ENCODE data around the gene OR1D5. TPM values are rescaled to one million over a fixed set of nuclear protein-coding genes. Genes with fewer than 3 reads are reported as not detected.

OR1D5 gene
- total RNA-seq, 1 donor from 2014 or later: not detected

DNA sequence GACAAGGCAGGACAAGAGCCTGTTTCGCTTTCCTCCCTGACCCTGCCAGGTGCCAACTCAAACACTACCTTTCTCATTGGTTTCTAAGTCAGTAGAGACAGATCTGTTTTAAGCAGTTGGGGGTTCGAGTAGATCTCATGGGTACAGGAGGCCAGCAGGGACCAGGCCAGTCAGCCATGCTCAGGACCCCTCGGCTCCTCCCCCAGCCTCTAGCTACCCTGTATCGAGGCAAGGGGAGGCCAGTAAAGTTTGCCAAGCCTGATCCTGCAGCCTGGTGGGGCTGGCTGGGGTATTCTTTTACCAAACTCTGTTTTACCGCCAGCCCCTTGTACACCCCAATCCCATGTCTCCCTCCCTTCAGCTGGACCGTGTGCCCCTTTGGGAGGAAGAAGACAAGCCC lies 26.6 kb downstream of the OR1D5 start:
- no peak for DNase-seq (ENCODE audit: low read depth)
- H3K27ac ChIP-seq (ENCODE audit: low read depth, low read length): no peak overlapping the region
- H4K20me1 ChIP-seq (ENCODE audit: insufficient read depth, low read length): no peaks in the 10 kb centered on the region
- no peak overlapping the region for H3K4me3 ChIP-seq (ENCODE audit: insufficient read depth, low read depth, low read length)
- H3K27ac Mint-ChIP-seq (ENCODE audit: unreplicated experiment): no peak overlapping the region
- peaks cover 2% of the 10 kb centered on the region for H3K9me3 Mint-ChIP-seq (ENCODE audit: unreplicated experiment)
- H3K9ac ChIP-seq (ENCODE audit: low read length): no peak overlapping the region
- no peak overlapping the region for H2AFZ ChIP-seq (ENCODE audit: low read depth, low read length)
- no peak for FAIRE-seq
- H3K27me3 ChIP-seq (ENCODE audit: insufficient read depth, low read length): peaks cover 3% of the 10 kb centered on the region
- H3K9me3 ChIP-seq (ENCODE audit: insufficient read depth, low read depth, low read length): no peaks in the 10 kb centered on the region
- TF ChIP-seq, protein P1, sequence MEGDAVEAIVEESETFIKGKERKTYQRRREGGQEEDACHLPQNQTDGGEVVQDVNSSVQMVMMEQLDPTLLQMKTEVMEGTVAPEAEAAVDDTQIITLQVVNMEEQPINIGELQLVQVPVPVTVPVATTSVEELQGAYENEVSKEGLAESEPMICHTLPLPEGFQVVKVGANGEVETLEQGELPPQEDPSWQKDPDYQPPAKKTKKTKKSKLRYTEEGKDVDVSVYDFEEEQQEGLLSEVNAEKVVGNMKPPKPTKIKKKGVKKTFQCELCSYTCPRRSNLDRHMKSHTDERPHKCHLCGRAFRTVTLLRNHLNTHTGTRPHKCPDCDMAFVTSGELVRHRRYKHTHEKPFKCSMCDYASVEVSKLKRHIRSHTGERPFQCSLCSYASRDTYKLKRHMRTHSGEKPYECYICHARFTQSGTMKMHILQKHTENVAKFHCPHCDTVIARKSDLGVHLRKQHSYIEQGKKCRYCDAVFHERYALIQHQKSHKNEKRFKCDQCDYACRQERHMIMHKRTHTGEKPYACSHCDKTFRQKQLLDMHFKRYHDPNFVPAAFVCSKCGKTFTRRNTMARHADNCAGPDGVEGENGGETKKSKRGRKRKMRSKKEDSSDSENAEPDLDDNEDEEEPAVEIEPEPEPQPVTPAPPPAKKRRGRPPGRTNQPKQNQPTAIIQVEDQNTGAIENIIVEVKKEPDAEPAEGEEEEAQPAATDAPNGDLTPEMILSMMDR (IDR thresholded peaks at IDR 0.05; ENCODE audit: insufficient read depth, low read depth, low read length): no peak
- TF ChIP-seq EZH2 (IDR thresholded peaks at IDR 0.05; ENCODE audit: insufficient read depth, low read length): no peak
- no peaks in the 10 kb centered on the region for H3K4me1 ChIP-seq (ENCODE audit: insufficient read depth, low read length)
- no peak overlapping the region for H3K4me2 ChIP-seq (ENCODE audit: low read length)
- H3K36me3 Mint-ChIP-seq (ENCODE audit: low read depth, unreplicated experiment): peaks cover 3% of the 10 kb centered on the region
- no peaks in the 10 kb centered on the region for H3K36me3 ChIP-seq (ENCODE audit: insufficient read depth, low read length)
- no peaks in the 10 kb centered on the region for H3K4me1 Mint-ChIP-seq (ENCODE audit: low read depth, unreplicated experiment)
- no peak overlapping the region for H3K4me3 Mint-ChIP-seq (ENCODE audit: unreplicated experiment)
- peaks cover 13% of the 10 kb centered on the region for H3K27me3 Mint-ChIP-seq (ENCODE audit: low read depth, unreplicated experiment)
- H3K79me2 ChIP-seq (ENCODE audit: insufficient read depth, low read length): no peaks in the 10 kb centered on the region

DNA sequence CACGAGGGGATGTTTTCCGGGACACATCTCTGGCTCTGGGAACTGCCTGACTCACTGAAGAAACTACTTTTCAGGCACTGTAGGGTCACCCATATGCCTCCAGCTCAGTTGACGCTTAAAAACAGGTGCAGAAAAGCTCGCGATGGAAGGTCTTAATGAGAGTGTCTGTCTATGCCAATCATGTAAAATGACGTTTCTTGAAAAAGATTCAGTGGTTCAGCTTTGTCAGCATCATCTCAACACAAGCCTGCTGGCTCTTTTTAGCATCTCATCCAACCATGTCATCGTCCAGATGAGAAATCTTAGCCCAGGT lies 27.5 kb downstream of the OR1D5 start:
- Histone ChIP-seq H3K4me3 (ENCODE audit: insufficient read depth, low read depth, low read length) (no peak overlapping the region), H2AFZ (ENCODE audit: low read depth, low read length) (no peak overlapping the region), H3K9me3 (ENCODE audit: insufficient read depth, low read depth, low read length) (no peaks in the 10 kb centered on the region), H3K4me1 (ENCODE audit: insufficient read depth, low read length) (no peaks in the 10 kb centered on the region), H3K36me3 (ENCODE audit: insufficient read depth, low read length) (no peaks in the 10 kb centered on the region), H3K79me2 (ENCODE audit: insufficient read depth, low read length) (no peaks in the 10 kb centered on the region), H3K27me3 (ENCODE audit: insufficient read depth, low read length) (peaks cover 3% of the 10 kb centered on the region), H4K20me1 (ENCODE audit: insufficient read depth, low read length) (no peaks in the 10 kb centered on the region), H3K27ac (ENCODE audit: low read depth, low read length) (no peak overlapping the region), H3K9ac (ENCODE audit: low read length) (no peak overlapping the region), H3K4me2 (ENCODE audit: low read length) (no peak overlapping the region)
- H3K9me3 Mint-ChIP-seq (ENCODE audit: unreplicated experiment): no peaks in the 10 kb centered on the region
- no peak overlapping the region for H3K4me3 Mint-ChIP-seq (ENCODE audit: unreplicated experiment)
- no peaks in the 10 kb centered on the region for H3K4me1 Mint-ChIP-seq (ENCODE audit: low read depth, unreplicated experiment)
- no peak for TF ChIP-seq EZH2 (IDR thresholded peaks at IDR 0.05; ENCODE audit: insufficient read depth, low read length)
- TF ChIP-seq, protein P1 (IDR thresholded peaks at IDR 0.05; ENCODE audit: insufficient read depth, low read depth, low read length): no peak
- H3K27ac Mint-ChIP-seq (ENCODE audit: unreplicated experiment): no peak overlapping the region
- H3K36me3 Mint-ChIP-seq (ENCODE audit: low read depth, unreplicated experiment): peaks cover 3% of the 10 kb centered on the region
- DNase-seq (ENCODE audit: low read depth): no peak
- peaks cover 6% of the 10 kb centered on the region for H3K27me3 Mint-ChIP-seq (ENCODE audit: low read depth, unreplicated experiment)
- no peak for FAIRE-seq

DNA sequence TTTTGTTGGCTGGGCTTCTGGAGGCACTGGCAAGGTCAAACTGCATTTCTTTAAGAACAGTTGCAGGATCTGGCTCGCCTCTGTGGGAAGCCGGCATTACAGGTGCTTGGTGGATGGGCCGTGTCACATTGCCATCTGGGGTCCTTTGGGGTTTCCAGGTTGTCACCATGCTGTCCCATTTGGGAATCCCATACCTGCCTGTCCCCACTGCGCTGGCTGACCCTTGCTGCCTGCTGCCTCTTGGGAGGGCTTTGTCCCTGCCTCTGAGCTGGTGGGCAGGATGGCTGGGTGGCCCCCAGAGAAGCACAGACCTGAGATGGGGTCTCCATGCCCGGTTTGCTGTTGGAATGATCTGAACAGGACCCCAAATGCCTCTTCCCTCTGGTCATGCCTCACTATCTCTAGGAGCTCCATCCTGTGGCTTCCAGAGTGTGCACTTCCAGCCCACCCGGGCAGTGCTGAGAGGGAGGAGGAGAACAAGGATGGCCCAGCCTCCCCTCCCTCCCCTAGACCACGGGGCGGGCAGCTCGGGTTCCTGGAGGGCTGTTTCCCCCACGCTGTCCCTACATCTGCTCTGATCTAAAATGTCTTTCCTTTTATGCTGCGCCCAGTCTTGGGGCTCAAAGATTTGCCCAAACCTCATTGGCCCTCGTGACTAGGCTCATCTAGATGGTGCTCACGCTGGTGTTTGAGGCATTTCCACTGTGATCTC lies 28.0 kb downstream of the OR1D5 start:
- no peak overlapping the region for H3K4me2 ChIP-seq (ENCODE audit: low read length)
- Mint-ChIP-seq H3K36me3 (ENCODE audit: low read depth, unreplicated experiment) (peaks cover 3% of the 10 kb centered on the region), H3K4me3 (ENCODE audit: unreplicated experiment) (no peak overlapping the region), H3K27ac (ENCODE audit: unreplicated experiment) (no peak overlapping the region), H3K27me3 (ENCODE audit: low read depth, unreplicated experiment) (peaks cover 5% of the 10 kb centered on the region), H3K9me3 (ENCODE audit: unreplicated experiment) (no peaks in the 10 kb centered on the region), H3K4me1 (ENCODE audit: low read depth, unreplicated experiment) (peaks cover under 1% of the 10 kb centered on the region)
- no peak overlapping the region for H3K4me3 ChIP-seq (ENCODE audit: insufficient read depth, low read depth, low read length)
- peaks cover 3% of the 10 kb centered on the region for H3K4me1 ChIP-seq (ENCODE audit: insufficient read depth, low read length)
- H3K27me3 ChIP-seq (ENCODE audit: insufficient read depth, low read length): peaks cover 3% of the 10 kb centered on the region
- DNase-seq (ENCODE audit: low read depth) (no peak), FAIRE-seq (no peak)
- H3K36me3 ChIP-seq (ENCODE audit: insufficient read depth, low read length): no peaks in the 10 kb centered on the region
- no peak for TF ChIP-seq EZH2 (IDR thresholded peaks at IDR 0.05; ENCODE audit: insufficient read depth, low read length)
- TF ChIP-seq, protein P1 (IDR thresholded peaks at IDR 0.05; ENCODE audit: insufficient read depth, low read depth, low read length): no peak
- no peak overlapping the region for H3K9ac ChIP-seq (ENCODE audit: low read length)
- no peaks in the 10 kb centered on the region for H3K9me3 ChIP-seq (ENCODE audit: insufficient read depth, low read depth, low read length)
- no peak overlapping the region for H2AFZ ChIP-seq (ENCODE audit: low read depth, low read length)
- H4K20me1 ChIP-seq (ENCODE audit: insufficient read depth, low read length): no peaks in the 10 kb centered on the region
- no peak overlapping the region for H3K27ac ChIP-seq (ENCODE audit: low read depth, low read length)
- no peaks in the 10 kb centered on the region for H3K79me2 ChIP-seq (ENCODE audit: insufficient read depth, low read length)
